Measurements from ENCODE around the gene HS6ST3.

GRCh38 chr13:96629331-96629730, 539.4 kb downstream of the HS6ST3 start:
- TF ChIP-seq CTCF (IDR thresholded peaks at IDR 0.05) (no peak), POLR2A (IDR thresholded peaks at IDR 0.05) (no peak), POLR2AphosphoS5 (IDR thresholded peaks at IDR 0.05) (no peak)
